ENCODE data around the gene COL7A1.
"Not testable (repeated sequence)": the region's sequence is repeated elsewhere in the genome, so short reads cannot be mapped to it uniquely, and the experiment has no call there.

- not testable (repeated sequence) for TF ChIP-seq USF2 (CRISPR knock-in tag; IDR thresholded peaks at IDR 0.05); HMGA2 (CRISPR knock-in tag; IDR thresholded peaks at IDR 0.05); NR3C1 (CRISPR knock-in tag; conservative IDR thresholded peaks at IDR 0.05; ENCODE audit: low read depth)
These were observed 43.5 kb downstream of the COL7A1 start for GRCh38 chr3:48551651-48552050.
